Activated T-cell treated with anti-CD3 and anti-CD28 coated beads for 24 hours (primary cell): Measurements from ENCODE around the gene FGF11.
"Not testable (repeated sequence)": the region's sequence is repeated elsewhere in the genome, so short reads cannot be mapped to it uniquely, and the experiment has no call there.

ENCODE experiments used
- DNase-seq: peaks from one replicate; pipeline ENCODE4 v3.0.0-alpha.2; 2020; ENCODE audit warnings: low read depth

The FGF11 gene

DNA sequence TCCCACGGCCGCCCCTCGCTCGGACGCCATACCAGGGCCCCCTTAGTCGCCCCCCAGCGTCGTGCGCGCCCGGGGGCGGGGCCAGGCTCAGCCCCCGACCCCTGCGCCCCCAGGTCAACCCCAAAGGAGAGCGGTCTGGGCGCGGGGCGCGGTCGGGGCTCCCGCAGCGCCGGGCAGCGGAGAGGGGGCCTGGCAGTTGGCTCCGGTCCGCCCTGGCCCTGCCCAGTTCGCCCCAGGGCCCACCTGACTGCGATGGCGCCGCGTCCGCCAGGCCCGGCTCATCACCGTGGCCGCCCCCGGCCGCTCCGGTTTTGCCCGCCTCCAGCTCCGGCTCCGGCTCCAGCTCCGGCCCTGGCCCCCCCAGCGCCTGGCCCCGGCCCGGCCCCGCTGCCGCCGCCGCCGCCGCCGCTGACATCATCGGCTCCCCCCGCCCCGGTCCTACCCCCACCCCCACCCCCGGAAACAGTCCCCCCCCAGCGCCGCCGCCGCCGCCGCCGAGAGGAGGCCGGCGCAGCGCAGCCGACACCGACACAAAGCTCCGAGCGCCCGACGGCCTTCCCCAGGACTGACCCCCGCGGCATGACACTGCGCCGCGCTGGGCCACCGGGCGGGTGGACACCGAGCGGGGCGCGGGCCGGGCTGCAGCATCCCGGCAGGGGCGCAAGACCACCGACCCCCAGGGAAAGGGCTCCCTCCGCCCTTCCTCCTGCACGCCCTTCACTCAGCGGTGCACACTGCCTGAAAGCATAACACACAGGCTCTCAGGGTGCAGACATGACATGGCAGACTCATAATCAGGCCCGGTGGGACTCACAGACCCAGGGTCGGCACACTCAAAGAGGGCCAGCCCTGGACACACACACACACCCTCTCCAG, 40.1 kb downstream of the FGF11 start, which contains the start of gene ZBTB4:
Gene ZBTB4, minus strand, starts transcription at position 419 of the 876 bp plus-strand sequence. CDS start 12,830 bp downstream, outside the sequence.
- peak; percentile 43 for DNase-seq

DNA sequence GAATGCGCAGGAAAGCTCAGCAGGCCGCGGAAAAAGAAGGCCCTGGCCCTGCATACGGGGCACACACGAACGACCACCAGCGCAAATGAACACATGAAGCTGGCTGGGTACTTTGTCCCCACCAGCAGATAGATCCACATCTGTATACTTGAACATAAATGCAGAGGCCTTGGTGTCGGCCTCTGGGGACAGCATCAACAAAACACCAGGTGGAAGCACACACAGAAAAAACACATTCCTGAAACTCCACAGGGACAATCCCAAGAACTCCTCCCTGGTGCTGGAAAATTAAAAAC, 40.7 kb downstream of the FGF11 start:
- DNase-seq, result no peak

DNA sequence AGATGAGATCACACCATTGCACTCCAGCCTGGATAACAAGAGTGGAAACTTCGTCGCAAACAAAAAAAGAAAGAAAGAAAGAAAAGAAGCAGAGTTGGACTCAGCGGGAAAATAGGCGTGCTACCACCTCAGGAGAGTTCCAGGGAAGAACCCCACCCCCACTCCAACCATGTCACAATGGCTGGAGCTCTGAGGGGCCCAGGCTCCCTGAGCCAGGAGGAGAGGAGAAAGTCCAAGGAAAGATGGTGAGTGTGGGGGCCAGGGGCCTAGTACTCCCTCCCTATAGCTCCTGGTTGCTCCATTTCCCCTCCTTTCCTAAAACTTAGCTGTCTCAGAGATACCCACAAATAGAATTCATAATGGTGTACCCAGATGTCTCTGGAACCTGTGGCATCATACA, 42.0 kb downstream of the FGF11 start, which contains the start of gene SLC35G6:
Gene SLC35G6, plus strand, starts transcription at position 172 of the 400 bp plus-strand sequence. Its CDS starts 71 bp downstream, at position 243.
- not testable (repeated sequence) for DNase-seq

DNA sequence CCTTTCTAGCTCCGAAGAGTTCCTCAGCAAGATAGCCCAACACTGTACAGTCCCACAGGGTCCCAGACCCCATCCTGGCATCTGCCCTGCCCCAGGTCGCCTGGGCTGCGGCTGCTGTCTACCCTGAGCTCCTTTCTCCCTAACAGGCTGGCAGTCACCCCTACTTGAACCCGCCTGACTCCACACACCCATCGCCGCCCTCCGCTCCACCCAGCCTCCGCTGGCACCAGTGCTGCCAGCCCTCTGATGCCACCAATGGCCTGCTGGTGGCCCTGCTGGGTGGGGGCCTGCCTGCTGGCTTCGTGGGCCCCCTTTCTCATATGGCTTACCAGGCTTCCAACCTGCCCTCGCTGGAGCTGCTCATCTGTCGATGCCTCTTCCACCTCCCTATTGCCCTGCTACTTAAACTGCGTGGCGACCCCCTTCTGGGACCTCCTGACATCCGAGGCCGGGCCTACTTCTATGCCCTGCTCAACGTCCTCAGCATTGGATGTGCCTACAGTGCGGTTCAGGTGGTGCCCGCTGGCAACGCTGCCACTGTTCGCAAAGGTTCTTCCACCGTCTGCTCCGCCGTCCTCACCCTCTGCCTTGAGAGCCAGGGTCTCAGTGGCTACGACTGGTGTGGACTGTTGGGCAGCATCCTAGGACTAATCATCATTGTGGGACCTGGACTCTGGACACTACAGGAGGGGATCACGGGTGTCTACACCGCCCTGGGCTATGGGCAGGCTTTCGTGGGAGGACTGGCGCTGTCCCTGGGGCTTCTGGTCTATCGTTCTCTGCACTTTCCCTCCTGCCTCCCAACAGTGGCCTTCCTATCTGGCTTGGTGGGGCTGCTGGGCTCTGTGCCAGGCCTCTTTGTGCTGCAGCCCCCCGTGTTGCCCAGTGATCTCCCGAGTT, 42.8 kb downstream of the FGF11 start:
- not testable (repeated sequence) for DNase-seq

DNA sequence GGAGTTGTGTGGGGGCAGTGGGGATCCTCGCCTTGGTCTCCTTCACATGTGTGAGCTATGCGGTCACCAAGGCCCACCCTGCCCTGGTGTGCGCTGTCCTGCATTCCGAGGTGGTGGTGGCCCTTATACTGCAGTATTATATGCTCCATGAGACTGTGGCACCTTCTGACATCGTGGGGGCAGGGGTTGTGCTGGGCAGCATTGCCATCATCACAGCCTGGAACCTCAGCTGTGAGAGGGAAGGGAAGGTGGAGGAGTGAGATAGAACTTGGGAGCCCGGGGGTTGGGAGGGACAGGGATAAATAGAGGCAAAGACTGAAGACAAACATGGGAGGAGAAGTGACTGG, 43.4 kb downstream of the FGF11 start:
- not testable (repeated sequence) for DNase-seq

DNA sequence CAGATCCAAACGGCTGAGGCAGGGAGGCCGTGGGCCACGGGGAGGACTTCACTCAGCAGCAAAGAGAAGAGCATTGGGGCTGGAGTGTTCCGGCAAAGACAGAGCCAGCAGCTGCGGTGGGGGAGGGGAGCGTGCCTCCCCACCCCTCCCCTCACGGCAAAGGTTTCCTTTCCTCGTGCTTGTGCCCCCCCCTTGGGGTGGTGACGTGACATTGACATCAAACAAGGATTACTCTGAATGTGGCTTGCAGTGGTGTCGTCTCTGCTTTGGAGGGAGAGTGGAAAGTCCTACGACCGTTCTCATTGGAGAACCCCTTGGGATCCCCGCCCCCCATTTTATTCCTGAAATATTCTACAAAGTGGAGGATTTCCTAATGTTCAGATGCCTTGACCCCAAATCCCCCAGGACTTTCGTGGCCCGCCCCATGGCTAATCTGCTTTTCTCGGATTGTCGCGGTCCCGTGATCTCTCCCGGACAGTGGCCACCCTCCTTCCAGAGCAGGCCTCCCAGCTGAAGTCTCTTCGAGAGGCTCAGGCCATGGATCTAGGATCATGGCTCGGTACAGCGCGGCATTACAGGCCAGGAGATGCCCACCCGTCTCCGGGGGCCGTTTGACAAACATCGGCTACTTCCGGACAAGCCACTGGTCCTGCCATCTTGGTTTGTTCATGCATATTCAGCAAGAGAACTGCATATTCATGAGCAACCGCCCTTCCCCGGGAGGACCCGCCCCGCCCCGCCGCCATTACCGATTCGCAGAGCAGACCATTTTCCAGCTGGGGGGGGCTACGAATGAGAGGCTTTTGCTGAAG, 44.1 kb downstream of the FGF11 start:
- peak; percentile 84 for DNase-seq

DNA sequence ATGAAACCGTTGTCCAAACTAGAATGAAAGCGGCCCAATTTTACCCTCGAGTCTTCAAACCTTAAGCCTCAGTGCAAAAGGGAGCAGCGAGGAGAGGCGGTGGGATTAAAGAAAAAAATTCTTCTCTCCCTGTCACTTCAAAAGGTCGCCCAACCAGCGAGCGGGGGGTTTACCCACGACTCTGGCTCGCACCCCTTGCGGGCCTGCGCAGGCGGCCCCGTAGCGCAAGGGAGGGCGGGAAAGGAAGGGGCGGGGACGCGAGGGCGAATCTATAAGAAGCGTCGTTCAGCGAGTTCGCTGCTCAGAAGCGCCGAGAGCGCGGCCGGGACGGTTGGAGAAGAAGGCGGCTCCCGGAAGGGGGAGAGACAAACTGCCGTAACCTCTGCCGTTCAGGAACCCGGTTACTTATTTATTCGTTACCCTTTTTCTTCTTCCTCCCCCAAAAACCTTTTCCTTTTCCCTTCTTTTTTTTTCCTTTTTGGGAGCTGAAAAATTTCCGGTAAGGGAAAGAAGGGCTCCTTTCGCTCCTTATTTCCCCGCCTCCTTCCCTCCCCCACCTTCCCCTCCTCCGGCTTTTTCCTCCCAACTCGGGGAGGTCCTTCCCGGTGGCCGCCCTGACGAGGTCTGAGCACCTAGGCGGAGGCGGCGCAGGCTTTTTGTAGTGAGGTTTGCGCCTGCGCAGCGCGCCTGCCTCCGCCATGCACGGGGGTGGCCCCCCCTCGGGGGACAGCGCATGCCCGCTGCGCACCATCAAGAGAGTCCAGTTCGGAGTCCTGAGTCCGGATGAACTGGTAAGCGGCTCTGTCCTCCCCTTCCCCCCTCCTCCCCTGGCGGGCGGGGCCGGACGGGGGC, 45.0 kb downstream of the FGF11 start, which contains the start of gene POLR2A:
Gene POLR2A, plus strand, starts transcription at position 300 of the 852 bp plus-strand sequence.
- DNase-seq, result peak; percentile 97

DNA sequence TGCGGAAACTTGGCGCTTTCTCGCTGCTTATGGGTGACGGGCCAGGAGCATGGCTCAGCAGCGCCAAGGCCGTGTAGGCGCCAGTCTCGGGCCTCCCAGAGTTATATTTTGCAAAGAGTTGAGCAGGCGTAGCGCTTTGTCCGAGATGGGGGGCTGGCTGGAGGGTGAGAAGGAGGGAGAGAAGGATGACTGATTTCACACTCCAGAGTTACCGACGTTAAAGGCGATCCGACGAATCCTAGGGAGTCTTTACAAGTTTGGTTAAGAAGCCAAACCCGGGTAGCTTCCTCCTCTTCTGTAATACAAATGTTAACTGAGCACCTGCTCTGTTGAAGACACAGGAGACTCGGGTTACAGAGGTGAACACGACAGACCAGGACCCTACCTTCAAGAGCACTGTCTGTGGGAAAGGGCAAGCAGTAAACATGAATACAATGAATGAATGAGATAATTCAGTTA, 45.6 kb downstream of the FGF11 start:
- no peak for DNase-seq

DNA sequence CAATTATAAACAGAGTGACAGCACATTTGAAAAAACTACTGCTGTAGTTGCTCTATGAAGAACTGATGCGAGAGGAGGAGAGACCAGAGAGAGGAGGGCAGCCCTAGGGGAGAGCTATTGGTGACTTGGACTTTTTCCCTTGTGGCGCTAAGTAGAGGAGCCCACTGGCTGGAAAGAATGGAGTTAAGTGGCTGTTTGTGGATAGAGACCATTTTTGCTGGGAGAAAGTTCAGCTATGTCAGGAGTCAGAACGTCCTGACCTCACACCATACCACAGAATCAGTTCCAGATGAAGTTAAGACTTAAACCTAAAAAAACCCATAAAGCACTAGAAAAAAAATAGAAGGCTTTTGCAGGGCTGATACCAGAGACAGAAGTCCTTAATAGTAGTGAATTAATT, 46.9 kb downstream of the FGF11 start:
- no peak for DNase-seq

DNA sequence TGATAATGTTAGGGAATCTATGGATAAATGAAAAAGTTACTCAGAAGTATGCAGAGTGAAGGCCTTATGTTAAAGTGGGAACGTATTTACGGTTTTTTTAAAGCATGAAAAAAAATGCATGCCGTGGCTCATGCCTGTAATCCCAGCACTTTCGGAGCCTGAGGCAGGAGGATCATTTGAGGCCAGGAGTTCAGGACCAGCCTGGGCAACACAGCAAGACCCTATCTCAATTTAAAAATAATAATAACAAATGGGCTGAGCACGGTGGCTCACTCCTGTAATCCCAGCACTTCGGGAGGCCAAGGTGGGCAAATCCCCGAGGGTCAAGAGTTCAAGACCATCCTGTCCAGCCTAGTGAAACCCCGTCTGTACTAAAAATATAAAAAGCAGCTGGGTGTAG, 50.8 kb downstream of the FGF11 start:
- DNase-seq, result no peak

DNA sequence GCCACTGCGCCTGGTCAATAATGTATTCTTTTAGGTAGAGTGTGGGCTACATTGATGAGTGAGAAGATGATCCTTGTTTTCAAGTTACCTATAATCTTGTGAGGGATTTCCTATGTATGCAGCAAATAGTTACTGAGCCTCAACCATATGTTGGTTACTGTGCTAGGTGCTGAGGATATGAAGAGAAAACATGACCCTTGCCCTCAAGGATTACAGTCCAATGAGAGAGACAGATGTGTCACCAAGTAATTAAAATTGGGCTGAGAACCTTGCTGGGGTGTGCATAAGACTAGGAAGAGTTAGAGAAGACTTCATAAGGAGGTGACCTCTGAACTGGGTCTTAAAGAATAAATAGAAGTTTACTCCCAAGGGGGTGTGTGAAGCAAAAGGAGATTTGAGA, 52.3 kb downstream of the FGF11 start:
- DNase-seq, result no peak

DNA sequence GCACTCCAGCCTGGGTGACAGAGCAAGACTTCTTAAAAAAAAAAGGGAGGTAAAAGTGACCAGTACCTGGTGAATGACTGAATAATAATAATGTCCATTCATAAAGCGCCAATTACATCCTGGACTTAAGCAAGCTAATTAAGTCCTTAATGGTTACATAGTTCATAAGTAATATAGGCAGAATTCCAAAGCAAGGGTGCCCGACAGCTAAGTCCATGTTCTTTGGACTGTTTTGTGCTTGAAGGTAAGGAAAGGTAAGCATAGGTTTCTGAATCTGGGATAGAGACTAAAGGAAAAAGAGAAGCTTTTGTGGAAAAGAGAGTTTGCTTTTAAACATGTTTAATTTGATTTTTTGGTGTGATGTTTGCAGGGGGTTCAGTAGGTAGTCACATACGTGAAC, 54.6 kb downstream of the FGF11 start:
- DNase-seq, result no peak
